GM12878 (cell line): ENCODE measurements around the gene ZC3H12D.

Experiments
- FOS ChIP-seq: IDR thresholded peaks from 3 replicates; pipeline ENCODE4 v1.6.1; 2011; ENCODE audit warnings: borderline replicate concordance; ENCODE audit not compliant: insufficient read length; ENCODE audit errors: extremely low read depth
- POLR2A ChIP-seq: IDR thresholded peaks from 2 replicates; pipeline ENCODE4 v1.6.1; 2011; ENCODE audit warnings: low read depth, mild to moderate bottlenecking, low read length
- ZNF207 ChIP-seq: fragments of 450-650 bp; IDR thresholded peaks from 2 replicates; pipeline ENCODE4 v1.6.1; 2014; ENCODE audit warnings: antibody characterized with exemption, mild to moderate bottlenecking, borderline replicate concordance

- TF ChIP-seq ZNF207 (no peak), POLR2A (no peak), FOS (no peak)
These were observed 59.6 kb downstream of the ZC3H12D start for GRCh38 chr6:149425224-149425623.
